ENCODE results near the gene GNAS-AS1. TPM values are rescaled to one million over a fixed set of nuclear protein-coding genes. Genes with fewer than 3 reads are reported as not detected.

GNAS-AS1 gene
- total and polyA plus RNA-seq, 10 of the 15 experiments (the other 5 are each of a cell fraction or from before 2014, with no cell fraction given): 0.06 to 2.7 (median 1.2) TPM

- TF ChIP-seq ESRRA (IDR thresholded peaks at IDR 0.05; ENCODE audit: low read length) (no peak), PAX5 (IDR thresholded peaks at IDR 0.05; ENCODE audit: borderline replicate concordance, low read depth, low read length) (no peak), MYB (IDR thresholded peaks at IDR 0.05; ENCODE audit: borderline replicate concordance, low read depth, low read length) (no peak), YY1 (IDR thresholded peaks at IDR 0.05; ENCODE audit: low read depth, low read length) (no peak), EGR1 (IDR thresholded peaks at IDR 0.05; ENCODE audit: borderline replicate concordance in 1 of 2, low read depth in 2 of 2, low read length in 2 of 2) (no peak), BCL11A (IDR thresholded peaks at IDR 0.05; ENCODE audit: low read depth, low read length) (no peak), ZNF217 (IDR thresholded peaks at IDR 0.05) (no peak), CHD1 (IDR thresholded peaks at IDR 0.05; ENCODE audit: low read depth, low read length) (no peak), POLR2AphosphoS5 (IDR thresholded peaks at IDR 0.05; ENCODE audit: low read length) (no peak), STAT1 (conservative IDR thresholded peaks at IDR 0.05) (no peak)
- TF ChIP-seq, protein P1, sequence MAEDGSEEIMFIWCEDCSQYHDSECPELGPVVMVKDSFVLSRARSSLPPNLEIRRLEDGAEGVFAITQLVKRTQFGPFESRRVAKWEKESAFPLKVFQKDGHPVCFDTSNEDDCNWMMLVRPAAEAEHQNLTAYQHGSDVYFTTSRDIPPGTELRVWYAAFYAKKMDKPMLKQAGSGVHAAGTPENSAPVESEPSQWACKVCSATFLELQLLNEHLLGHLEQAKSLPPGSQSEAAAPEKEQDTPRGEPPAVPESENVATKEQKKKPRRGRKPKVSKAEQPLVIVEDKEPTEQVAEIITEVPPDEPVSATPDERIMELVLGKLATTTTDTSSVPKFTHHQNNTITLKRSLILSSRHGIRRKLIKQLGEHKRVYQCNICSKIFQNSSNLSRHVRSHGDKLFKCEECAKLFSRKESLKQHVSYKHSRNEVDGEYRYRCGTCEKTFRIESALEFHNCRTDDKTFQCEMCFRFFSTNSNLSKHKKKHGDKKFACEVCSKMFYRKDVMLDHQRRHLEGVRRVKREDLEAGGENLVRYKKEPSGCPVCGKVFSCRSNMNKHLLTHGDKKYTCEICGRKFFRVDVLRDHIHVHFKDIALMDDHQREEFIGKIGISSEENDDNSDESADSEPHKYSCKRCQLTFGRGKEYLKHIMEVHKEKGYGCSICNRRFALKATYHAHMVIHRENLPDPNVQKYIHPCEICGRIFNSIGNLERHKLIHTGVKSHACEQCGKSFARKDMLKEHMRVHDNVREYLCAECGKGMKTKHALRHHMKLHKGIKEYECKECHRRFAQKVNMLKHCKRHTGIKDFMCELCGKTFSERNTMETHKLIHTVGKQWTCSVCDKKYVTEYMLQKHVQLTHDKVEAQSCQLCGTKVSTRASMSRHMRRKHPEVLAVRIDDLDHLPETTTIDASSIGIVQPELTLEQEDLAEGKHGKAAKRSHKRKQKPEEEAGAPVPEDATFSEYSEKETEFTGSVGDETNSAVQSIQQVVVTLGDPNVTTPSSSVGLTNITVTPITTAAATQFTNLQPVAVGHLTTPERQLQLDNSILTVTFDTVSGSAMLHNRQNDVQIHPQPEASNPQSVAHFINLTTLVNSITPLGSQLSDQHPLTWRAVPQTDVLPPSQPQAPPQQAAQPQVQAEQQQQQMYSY (CRISPR knock-in tag; IDR thresholded peaks at IDR 0.05): no peak
- TF ChIP-seq, protein P2, sequence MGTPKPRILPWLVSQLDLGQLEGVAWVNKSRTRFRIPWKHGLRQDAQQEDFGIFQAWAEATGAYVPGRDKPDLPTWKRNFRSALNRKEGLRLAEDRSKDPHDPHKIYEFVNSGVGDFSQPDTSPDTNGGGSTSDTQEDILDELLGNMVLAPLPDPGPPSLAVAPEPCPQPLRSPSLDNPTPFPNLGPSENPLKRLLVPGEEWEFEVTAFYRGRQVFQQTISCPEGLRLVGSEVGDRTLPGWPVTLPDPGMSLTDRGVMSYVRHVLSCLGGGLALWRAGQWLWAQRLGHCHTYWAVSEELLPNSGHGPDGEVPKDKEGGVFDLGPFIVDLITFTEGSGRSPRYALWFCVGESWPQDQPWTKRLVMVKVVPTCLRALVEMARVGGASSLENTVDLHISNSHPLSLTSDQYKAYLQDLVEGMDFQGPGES (IDR thresholded peaks at IDR 0.05): no peak
- Histone ChIP-seq H3K4me1 (ENCODE audit: control insufficient read depth, insufficient read depth, low read length) (peaks cover 16% of the 10 kb centered on the region), H3K9me3 (replicated peaks; ENCODE audit: control insufficient read depth, insufficient read depth, low read length) (no peaks in the 10 kb centered on the region), H4K20me1 (ENCODE audit: control insufficient read depth, insufficient read depth) (no peaks in the 10 kb centered on the region), H3K79me2 (ENCODE audit: control insufficient read depth, insufficient read depth, low read length) (no peaks in the 10 kb centered on the region), H3K4me2 (ENCODE audit: control insufficient read depth, insufficient read depth) (no peak overlapping the region), H3K4me3 (no peak overlapping the region), H3K36me3 (ENCODE audit: control insufficient read depth in 2 of 2, insufficient read depth in 2 of 2, low read length in 1 of 2) (no peaks in the 10 kb centered on the region), H3K27ac (ENCODE audit: control insufficient read depth, insufficient read depth) (no peak overlapping the region), H3K9ac (ENCODE audit: control insufficient read depth, insufficient read depth, low read length) (no peak overlapping the region), H3K27me3 (replicated peaks in 1 of 2; ENCODE audit: control insufficient read depth in 2 of 2, insufficient read depth in 2 of 2, low read length in 1 of 2) (no peaks in the 10 kb centered on the region), H2AFZ (ENCODE audit: control insufficient read depth, low read depth, low read length) (no peak overlapping the region)
- BruUV-seq (replicated peaks): no TSS peak
- in situ Hi-C loops (cut with MboI) (no loop called here), intact Hi-C loops (cut with micrococcal nuclease; ENCODE audit: unreplicated experiment) (no loop called here)
- no peak for FAIRE-seq
- ChIA-PET RAD21 (ENCODE audit: unreplicated experiment) (interaction anchor here (1.9 kb wide), 1 partner anchor 13 kb away, joined by 4 read pairs; no protein-coding TSS in a partner anchor), CTCF (interaction anchor here (0.9 to 2.8 kb wide), 4 partner anchors 13 to 648 kb away, joined by 3 to 12 read pairs (median 3); no protein-coding TSS in a partner anchor), POLR2A (no interaction called here), SMC1A (ENCODE audit: uncharacterized antibody, unreplicated experiment) (interaction anchor here (1.3 to 1.8 kb wide), 3 partner anchors 16 to 325 kb away, joined by 4 to 7 read pairs (median 5); no protein-coding TSS in a partner anchor)
- 76% methylated on average over 5 of the region's 5 CpGs for WGBS (ENCODE audit: insufficient coverage, insufficient replicate concordance, low lambda C conversion rate, missing lambda C conversion rate)
- ATAC-seq: no peak
- DNase-seq (ENCODE audit: low read depth, low spot score): no peak
These were observed 32.0 kb upstream of the GNAS-AS1 start for GRCh38 chr20:58882704-58883089.
